ENCODE results near the gene SLC39A9. TPM values are rescaled to one million over a fixed set of nuclear protein-coding genes. Genes with fewer than 3 reads are reported as not detected.

SLC39A9 gene
- total RNA-seq, 1 experiment from 2014 or later = 44.1 TPM

DNA sequence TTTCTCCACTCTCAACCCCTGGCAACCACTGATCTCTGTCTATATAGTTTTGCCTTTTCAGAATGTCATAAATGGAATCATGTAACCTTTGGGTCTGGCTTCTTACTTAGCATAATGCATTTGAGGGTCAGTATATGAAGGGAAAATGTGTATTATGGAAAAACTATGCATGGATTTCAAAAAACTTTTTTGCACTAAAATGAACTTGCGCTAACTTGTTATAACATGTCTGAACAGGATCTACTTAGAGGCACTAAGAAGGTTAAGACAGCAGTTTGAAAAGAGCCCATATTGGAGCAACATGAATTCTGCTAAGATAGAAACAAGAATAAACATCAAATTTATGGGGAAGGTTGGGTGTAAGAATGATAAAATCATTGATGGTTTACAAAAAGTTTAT is 29.1 kb downstream of the SLC39A9 start (continued):
- TF ChIP-seq ZNF396 (CRISPR knock-in tag; IDR thresholded peaks at IDR 0.05; ENCODE audit: borderline replicate concordance) (no peak), NFYB (CRISPR knock-in tag; conservative IDR thresholded peaks at IDR 0.05; ENCODE audit: low read depth) (no peak)
- TF ChIP-seq, protein P1, sequence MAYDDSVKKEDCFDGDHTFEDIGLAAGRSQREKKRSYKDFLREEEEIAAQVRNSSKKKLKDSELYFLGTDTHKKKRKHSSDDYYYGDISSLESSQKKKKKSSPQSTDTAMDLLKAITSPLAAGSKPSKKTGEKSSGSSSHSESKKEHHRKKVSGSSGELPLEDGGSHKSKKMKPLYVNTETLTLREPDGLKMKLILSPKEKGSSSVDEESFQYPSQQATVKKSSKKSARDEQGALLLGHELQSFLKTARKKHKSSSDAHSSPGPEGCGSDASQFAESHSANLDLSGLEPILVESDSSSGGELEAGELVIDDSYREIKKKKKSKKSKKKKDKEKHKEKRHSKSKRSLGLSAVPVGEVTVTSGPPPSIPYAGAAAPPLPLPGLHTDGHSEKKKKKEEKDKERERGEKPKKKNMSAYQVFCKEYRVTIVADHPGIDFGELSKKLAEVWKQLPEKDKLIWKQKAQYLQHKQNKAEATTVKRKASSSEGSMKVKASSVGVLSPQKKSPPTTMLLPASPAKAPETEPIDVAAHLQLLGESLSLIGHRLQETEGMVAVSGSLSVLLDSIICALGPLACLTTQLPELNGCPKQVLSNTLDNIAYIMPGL (CRISPR knock-in tag; IDR thresholded peaks at IDR 0.05) = no peak

GRCh38 chr14:69428289-69428998 is 30.0 kb downstream of the SLC39A9 start:
- no peaks in the 10 kb centered on the region for H3K27me3 Mint-ChIP-seq (ENCODE audit: low read depth)
- H3K27ac Mint-ChIP-seq = no peak overlapping the region
- CTCF ChIA-PET = no interaction called here
- no peak overlapping the region for H3K4me3 Mint-ChIP-seq
- DNase-seq (ENCODE audit: low spot score) (no peak), ATAC-seq (no peak)
- H3K4me1 Mint-ChIP-seq = no peaks in the 10 kb centered on the region
- no peak for TF ChIP-seq ELF4 (CRISPR knock-in tag; IDR thresholded peaks at IDR 0.05; ENCODE audit: low read depth)
- no peaks in the 10 kb centered on the region for H3K9me3 Mint-ChIP-seq
- POLR2A ChIA-PET = no interaction called here
- H3K36me3 Mint-ChIP-seq = peaks cover 20% of the 10 kb centered on the region

GRCh38 chr14:69429643-69430042 is 31.2 kb downstream of the SLC39A9 start:
- peaks cover 15% of the 10 kb centered on the region for H3K36me3 Mint-ChIP-seq
- H3K4me3 Mint-ChIP-seq = no peak overlapping the region
- DNase-seq (ENCODE audit: low spot score) (no peak), ATAC-seq (no peak)
- H3K27me3 Mint-ChIP-seq (ENCODE audit: low read depth) = no peaks in the 10 kb centered on the region
- POLR2A ChIA-PET = no interaction called here
- TF ChIP-seq RORB (CRISPR knock-in tag; IDR thresholded peaks at IDR 0.05) (no peak), MYBL2 (CRISPR knock-in tag; IDR thresholded peaks at IDR 0.05) (no peak), JAZF1 (CRISPR knock-in tag; IDR thresholded peaks at IDR 0.05) (no peak), FOXP1 (CRISPR knock-in tag; IDR thresholded peaks at IDR 0.05; ENCODE audit: borderline replicate concordance) (no peak), TEAD4 (CRISPR knock-in tag; IDR thresholded peaks at IDR 0.05) (no peak), IRF1 (CRISPR knock-in tag; IDR thresholded peaks at IDR 0.05) (no peak), ARID4B (CRISPR knock-in tag; IDR thresholded peaks at IDR 0.05; ENCODE audit: borderline replicate concordance) (no peak), STAT6 (CRISPR knock-in tag; conservative IDR thresholded peaks at IDR 0.05; ENCODE audit: low read depth) (no peak), USF1 (CRISPR knock-in tag; IDR thresholded peaks at IDR 0.05) (no peak), ZNF317 (CRISPR knock-in tag; IDR thresholded peaks at IDR 0.05; ENCODE audit: borderline replicate concordance, low read depth) (no peak), ATF1 (CRISPR knock-in tag; IDR thresholded peaks at IDR 0.05) (no peak), IRF2 (CRISPR knock-in tag; IDR thresholded peaks at IDR 0.05; ENCODE audit: borderline replicate concordance, low read depth) (no peak), NR3C1 (CRISPR knock-in tag; conservative IDR thresholded peaks at IDR 0.05; ENCODE audit: low read depth) (no peak), SMAD4 (CRISPR knock-in tag; IDR thresholded peaks at IDR 0.05) (no peak)
- TF ChIP-seq, protein P2, sequence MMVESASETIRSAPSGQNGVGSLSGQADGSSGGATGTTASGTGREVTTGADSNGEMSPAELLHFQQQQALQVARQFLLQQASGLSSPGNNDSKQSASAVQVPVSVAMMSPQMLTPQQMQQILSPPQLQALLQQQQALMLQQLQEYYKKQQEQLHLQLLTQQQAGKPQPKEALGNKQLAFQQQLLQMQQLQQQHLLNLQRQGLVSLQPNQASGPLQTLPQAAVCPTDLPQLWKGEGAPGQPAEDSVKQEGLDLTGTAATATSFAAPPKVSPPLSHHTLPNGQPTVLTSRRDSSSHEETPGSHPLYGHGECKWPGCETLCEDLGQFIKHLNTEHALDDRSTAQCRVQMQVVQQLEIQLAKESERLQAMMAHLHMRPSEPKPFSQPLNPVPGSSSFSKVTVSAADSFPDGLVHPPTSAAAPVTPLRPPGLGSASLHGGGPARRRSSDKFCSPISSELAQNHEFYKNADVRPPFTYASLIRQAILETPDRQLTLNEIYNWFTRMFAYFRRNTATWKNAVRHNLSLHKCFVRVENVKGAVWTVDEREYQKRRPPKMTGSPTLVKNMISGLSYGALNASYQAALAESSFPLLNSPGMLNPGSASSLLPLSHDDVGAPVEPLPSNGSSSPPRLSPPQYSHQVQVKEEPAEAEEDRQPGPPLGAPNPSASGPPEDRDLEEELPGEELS (CRISPR knock-in tag; IDR thresholded peaks at IDR 0.05) = no peak
- H3K27ac Mint-ChIP-seq = no peak overlapping the region
- CTCF ChIA-PET = interaction anchor here (1.2 kb wide), 1 partner anchor 278 kb away, joined by 3 read pairs; no protein-coding TSS in a partner anchor
- no peaks in the 10 kb centered on the region for H3K4me1 Mint-ChIP-seq
- H3K9me3 Mint-ChIP-seq = no peaks in the 10 kb centered on the region
